Right ventricle myocardium inferior (tissue), 1 donor: Measurements from ENCODE around the gene SMPDL3A. TPM values are rescaled to one million over a fixed set of nuclear protein-coding genes. Genes with fewer than 3 reads are reported as not detected.

Experiments used
- ATAC-seq: fragments of 200-7000 bp; cut with Tn5 transposase; one replicate; pipeline ENCODE4 v1.9.1; 2020; ENCODE audit warnings: mild to moderate bottlenecking, moderate library complexity
- DNase-seq: peaks from one replicate; pipeline ENCODE4 v3.0.0; 2021; ENCODE audit errors: missing footprints
- intact Hi-C: fragments of 100-400 bp; cut with DNase I; formaldehyde crosslinking; loops from one replicate; pipeline ENCODE4 v1.11.0; 2022
- total RNA-seq: library from RNA; stranded (reverse); fragmentation: NEBNext Ultra II Directional; extraction: Animal tissue kit (Norgen Biotek cat#: 25700); gene quantifications from one replicate; pipeline ENCODE4 v1.2.1, GENCODE V29; 2021
- donor health status: DM: no; HTN: yes; CAD: no; lungs with severe emphysema.

Gene SMPDL3A
- total RNA-seq, 1 donor from 2014 or later, result 4.5 TPM

DNA sequence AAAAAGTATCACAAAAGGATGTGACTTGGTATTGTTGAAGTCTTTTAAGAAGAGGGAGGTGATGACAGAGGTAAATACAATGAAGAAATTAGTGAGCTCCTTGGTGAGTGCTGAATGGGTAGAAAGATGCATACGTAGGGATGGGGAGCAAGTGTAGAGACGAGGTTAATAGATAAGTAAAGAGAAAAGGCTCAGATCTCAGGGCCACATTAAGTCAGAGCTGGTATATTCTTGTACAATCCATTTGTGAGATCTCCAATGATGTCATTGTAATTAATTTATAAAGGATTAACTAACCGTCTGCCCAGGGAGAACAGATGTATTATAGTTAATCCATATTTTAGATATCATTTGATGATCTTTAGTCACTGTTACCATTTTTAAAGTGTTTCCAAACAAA is 43.4 kb downstream of the SMPDL3A start:
- DNase-seq (no peak), ATAC-seq (no peak)
- intact Hi-C loops, result no loop called here

DNA sequence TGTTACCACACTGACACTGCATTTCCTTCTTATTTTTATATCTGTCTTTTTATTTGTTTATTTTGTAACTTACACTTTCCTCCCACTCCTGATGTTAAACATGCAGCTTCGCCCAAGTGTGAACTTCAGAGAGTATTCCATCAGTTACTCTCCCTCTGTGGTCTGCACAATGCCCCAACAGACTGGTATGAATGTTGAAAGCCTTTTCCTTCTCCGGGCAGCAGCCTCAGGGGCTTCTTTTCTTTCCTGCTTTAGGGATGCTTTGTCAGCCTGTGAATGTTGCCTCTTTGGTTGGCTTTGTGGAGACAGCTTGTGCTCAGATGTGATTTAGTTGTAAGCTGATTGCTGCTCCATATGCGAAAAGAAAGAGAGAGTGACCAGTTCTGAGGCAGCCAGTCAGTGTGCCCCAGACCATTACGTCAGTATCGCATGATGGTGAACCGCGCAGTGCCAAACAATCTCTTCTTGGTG is 44.0 kb downstream of the SMPDL3A start:
- intact Hi-C loops, result no loop called here
- ATAC-seq (no peak), DNase-seq (no peak)

DNA sequence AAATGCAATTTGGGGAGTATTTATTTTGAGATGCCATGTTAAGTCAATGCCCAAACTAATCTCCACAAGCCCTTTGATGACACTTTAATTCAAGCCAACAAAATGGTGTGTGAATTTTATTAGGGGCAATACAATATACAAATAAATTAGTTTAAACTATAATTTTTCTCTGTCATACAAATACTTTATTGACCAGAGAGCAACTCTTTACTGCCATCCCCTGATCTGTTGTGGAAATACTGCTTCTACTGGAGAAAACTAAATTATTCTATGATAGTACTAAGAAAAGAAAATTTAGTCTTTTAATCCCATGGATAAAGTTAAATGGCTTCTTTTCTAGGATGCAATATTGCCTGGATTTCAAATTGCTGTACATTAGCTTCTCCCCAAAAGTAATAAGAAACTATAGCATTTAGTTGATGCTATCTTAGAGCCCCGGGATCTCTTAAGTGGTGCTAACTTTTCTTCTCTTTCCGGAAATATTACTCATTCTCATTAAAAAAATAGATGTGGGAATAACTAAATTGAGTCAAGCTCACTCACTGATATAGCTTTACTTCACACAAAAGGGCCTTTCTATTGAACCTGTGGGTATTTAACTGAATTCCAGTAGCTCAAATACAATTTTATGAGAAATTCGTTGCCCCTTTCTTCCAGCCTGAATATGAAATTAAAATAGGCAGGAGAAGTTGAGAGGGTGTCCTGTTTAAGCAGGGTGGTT is 49.2 kb downstream of the SMPDL3A start:
- DNase-seq (no peak), ATAC-seq (no peak)
- intact Hi-C loops, result loop anchor here (5.0 kb wide), 3 partner anchors 41 to 106 kb away; no protein-coding TSS in a partner anchor

DNA sequence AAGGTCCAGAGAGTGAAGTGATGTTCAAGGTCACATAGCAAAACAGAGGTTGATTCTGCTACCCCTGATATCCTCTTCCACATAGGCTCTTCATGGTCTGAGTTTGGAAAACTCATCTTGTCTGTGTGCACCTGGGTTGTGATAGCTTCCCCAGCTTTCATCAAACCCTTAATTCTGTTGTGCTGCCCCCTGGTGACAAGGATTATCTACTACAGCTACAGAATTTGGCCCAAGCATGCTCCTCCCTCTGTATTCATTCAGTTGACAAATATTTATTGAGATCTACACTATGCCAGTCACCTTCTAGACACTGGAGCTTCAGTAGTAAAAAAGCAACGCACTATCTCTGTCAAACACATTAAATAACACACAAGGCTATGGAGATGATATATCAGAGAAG is 50.4 kb downstream of the SMPDL3A start:
- DNase-seq, result no peak
- ATAC-seq, result no peak
- intact Hi-C loops, result loop anchor here (5.0 kb wide), 3 partner anchors 42 to 107 kb away; no protein-coding TSS in a partner anchor

DNA sequence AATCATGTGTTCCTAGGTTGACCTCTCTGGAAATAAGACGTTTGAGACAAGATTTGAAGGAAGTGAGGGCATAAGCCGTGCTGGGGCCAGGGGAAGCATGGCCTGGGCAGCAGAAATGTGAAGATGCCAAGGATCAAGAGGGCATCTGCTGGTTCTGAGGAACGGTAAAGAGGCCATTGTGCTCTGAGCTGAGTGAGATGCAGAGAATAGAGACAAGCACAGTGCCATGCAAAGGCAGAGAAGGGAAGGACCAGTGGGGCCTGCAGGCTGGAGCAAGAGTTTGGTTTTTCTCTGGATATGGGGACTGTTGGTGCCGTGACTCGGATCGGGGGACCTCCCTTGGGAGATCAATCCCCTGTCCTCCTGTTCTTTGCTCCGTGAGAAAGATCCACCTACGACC is 50.8 kb downstream of the SMPDL3A start:
- intact Hi-C loops, result loop anchor here (5.0 kb wide), 3 partner anchors 43 to 108 kb away; no protein-coding TSS in a partner anchor

DNA sequence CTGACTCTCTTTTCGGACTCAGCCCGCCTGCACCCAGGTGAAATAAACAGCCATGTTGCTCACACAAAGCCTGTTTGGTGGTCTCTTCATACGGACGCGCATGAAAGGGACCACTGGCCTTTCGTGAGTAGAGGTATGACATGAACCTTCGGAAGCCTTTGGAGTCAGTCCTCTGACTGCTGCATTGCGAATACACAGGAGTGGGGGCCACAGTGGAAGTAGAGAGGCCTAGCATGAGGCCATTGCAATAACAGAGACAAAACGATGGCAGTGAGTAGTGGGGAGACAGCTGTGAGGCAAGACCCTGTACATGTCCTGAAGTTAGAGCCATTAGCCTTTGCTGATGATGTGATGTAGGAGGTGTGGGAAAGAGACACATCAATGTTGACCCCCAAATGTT is 56.4 kb downstream of the SMPDL3A start:
- DNase-seq (no peak), ATAC-seq (no peak)
- intact Hi-C loops, result no loop called here

More for the DNA sequence above, 50.8 kb downstream of the SMPDL3A start:
- DNase-seq (no peak), ATAC-seq (no peak)

DNA sequence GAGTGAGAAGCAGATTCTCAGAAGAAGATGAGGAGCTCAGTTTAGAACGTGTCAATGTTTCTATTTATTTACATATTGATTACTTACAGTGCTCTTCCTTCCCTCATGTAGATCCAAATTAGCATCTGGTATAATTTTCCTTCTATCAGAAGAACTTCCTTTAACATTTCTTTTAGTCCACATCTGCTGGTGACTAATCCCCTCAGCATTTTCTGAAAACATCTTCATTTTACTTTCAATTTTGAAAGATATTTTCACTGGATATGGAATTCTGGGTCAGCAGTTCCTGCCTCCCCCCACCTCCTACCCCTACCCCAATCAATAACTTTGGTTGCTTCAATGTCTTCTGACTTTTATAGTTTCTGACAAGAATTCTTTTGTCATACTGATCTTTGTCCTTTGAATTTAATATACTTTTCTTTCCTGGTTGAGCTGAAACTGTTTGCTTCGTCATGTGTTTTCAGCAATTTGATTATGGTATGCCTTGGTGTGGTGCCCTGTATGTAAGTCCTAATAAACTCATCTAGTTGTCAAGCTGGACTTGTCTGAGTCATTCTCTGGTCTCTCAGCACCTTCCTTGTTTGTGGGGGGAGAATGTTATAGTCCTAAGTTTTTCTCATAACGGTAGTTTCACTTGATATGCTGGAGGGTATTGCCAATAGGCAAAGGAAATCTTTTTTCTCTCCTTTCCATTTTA is 57.0 kb downstream of the SMPDL3A start:
- intact Hi-C loops, result no loop called here
- no peak for ATAC-seq
- no peak for DNase-seq

DNA sequence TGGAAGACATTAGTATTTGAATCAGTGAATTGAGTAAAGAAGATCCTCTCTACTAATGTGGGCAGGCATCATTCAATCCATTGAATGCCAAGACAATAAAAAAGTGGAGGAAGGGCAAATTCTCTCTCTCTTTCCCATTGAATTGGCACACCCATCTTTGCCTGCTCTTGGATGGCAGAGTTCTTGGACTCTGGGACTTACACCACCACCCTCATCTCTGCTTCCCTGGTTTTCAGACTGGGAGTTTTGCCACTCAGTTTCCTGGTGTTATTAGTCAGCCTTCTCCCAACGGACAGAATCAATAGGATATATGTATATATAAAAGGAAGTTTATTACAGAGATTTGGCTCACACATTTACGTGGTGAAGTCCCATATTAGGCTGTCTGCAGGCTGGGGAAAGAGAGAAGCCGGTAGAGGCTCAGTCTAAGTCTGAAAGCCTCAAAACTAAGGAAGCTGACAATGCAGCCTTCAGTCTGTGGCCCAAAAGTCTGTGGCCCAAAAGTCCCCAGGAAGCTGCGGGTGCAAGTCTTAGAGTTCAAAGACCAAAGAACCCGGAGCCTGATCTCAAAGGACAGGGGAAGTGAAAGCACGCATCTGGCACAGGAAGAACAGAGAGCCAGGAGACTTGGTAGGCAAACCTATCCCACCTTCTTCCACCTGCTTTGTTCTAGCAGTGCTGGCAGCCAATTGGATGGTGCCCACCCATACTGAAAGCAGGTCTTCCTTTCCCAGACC is 64.4 kb downstream of the SMPDL3A start:
- intact Hi-C loops, result no loop called here
- ATAC-seq (no peak), DNase-seq (no peak)

Other genes starting within 250 kb of the SMPDL3A start
- gene PKIB, start 178.9 kb upstream of the SMPDL3A start, total RNA-seq, result not detected
- not detected for gene FABP7, start 9.5 kb upstream of the SMPDL3A start, total RNA-seq
- not detected for gene CLVS2, start 207.0 kb downstream of the SMPDL3A start, total RNA-seq